ENCODE results near the gene SPEF2.

DNA sequence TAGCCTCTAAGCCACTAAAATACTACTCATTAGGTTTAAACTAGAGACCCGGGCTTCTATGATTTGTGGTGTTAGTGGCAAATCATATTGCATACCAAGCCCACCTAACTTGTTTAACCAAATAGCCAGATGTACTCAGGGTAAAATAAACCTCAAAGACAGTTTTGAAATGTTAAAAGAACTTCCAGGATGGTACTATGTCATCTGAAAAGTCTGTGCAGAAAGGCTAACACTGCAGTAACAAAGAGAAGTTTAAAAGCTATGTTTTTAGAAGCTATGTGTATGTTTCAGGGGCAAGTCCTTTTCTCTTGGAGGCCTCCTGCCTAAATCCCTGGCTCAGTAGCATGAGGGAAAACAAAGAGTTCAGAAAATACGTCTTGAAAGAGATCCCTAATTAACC, 154.2 kb downstream of the SPEF2 start:
- TF ChIP-seq, protein P1, sequence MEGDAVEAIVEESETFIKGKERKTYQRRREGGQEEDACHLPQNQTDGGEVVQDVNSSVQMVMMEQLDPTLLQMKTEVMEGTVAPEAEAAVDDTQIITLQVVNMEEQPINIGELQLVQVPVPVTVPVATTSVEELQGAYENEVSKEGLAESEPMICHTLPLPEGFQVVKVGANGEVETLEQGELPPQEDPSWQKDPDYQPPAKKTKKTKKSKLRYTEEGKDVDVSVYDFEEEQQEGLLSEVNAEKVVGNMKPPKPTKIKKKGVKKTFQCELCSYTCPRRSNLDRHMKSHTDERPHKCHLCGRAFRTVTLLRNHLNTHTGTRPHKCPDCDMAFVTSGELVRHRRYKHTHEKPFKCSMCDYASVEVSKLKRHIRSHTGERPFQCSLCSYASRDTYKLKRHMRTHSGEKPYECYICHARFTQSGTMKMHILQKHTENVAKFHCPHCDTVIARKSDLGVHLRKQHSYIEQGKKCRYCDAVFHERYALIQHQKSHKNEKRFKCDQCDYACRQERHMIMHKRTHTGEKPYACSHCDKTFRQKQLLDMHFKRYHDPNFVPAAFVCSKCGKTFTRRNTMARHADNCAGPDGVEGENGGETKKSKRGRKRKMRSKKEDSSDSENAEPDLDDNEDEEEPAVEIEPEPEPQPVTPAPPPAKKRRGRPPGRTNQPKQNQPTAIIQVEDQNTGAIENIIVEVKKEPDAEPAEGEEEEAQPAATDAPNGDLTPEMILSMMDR (conservative IDR thresholded peaks at IDR 0.05), result no peak
- no peak for TF ChIP-seq EZH2 (IDR thresholded peaks at IDR 0.05; ENCODE audit: low read depth)
